D721Med (cell line): ENCODE measurements around the gene MGAT2.

Experiments used
- DNase-seq: peaks from one replicate; pipeline ENCODE4 v3.0.0; 2011; ENCODE audit warnings: low spot score; ENCODE audit not compliant: insufficient read length
- FAIRE-seq: peaks from 2 replicates; lab custom pipeline; 2011; peaks lifted over from hg19 to GRCh38; lab: Jason Lieb, UNC
- TF ChIP-seq, protein P1 (sequence below): IDR thresholded peaks from 2 replicates; pipeline ENCODE4 v1.5.1; 2012; ENCODE audit warnings: mild to moderate bottlenecking, control low read depth; ENCODE audit not compliant: insufficient read depth; ENCODE audit errors: missing control alignments

Gene MGAT2

DNA sequence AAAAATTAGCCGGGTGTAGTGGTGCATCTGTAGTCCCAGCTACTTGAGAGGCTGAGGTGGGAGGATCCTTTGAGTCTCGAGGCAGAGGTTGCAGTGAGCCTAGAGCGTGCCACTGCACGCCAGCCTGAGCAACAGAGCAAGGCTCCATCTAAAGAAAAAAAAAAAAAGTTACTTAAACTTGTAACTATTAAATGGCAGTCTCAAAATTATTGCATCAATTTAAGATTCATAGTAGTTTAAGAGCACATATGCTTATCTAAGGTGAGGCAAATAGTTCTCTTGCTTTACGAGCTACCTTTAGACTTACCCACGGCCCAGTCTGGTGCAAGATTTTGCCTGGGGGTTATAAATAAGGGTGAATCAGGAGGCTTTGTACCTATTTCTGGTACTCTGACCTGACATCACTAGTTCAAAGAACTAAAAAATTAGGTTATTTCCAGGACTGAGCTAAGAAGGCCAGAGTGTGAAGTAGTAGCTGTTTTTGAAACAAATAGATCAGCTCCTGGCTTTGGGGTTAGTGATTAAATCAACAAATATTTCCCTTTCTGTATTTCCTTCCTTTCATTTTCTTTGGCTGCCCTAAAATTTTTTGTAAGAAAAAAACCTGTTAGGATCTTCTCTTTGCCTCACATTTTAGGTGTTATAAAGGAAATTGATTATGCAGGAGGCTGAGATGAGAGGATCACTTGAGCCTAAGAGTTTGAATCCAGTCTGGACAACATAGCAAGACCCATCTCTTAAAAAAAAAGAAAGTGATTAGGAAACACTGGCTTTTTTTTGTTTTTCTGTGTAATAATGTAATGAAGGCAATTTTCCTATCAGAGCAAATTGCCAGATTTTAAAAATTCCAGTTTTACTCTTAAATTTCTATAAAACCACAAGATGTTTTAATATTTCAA lies 3.6 kb downstream of the MGAT2 start:
- FAIRE-seq (no peak), DNase-seq (no peak)
- TF ChIP-seq, protein P1, sequence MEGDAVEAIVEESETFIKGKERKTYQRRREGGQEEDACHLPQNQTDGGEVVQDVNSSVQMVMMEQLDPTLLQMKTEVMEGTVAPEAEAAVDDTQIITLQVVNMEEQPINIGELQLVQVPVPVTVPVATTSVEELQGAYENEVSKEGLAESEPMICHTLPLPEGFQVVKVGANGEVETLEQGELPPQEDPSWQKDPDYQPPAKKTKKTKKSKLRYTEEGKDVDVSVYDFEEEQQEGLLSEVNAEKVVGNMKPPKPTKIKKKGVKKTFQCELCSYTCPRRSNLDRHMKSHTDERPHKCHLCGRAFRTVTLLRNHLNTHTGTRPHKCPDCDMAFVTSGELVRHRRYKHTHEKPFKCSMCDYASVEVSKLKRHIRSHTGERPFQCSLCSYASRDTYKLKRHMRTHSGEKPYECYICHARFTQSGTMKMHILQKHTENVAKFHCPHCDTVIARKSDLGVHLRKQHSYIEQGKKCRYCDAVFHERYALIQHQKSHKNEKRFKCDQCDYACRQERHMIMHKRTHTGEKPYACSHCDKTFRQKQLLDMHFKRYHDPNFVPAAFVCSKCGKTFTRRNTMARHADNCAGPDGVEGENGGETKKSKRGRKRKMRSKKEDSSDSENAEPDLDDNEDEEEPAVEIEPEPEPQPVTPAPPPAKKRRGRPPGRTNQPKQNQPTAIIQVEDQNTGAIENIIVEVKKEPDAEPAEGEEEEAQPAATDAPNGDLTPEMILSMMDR = no peak

DNA sequence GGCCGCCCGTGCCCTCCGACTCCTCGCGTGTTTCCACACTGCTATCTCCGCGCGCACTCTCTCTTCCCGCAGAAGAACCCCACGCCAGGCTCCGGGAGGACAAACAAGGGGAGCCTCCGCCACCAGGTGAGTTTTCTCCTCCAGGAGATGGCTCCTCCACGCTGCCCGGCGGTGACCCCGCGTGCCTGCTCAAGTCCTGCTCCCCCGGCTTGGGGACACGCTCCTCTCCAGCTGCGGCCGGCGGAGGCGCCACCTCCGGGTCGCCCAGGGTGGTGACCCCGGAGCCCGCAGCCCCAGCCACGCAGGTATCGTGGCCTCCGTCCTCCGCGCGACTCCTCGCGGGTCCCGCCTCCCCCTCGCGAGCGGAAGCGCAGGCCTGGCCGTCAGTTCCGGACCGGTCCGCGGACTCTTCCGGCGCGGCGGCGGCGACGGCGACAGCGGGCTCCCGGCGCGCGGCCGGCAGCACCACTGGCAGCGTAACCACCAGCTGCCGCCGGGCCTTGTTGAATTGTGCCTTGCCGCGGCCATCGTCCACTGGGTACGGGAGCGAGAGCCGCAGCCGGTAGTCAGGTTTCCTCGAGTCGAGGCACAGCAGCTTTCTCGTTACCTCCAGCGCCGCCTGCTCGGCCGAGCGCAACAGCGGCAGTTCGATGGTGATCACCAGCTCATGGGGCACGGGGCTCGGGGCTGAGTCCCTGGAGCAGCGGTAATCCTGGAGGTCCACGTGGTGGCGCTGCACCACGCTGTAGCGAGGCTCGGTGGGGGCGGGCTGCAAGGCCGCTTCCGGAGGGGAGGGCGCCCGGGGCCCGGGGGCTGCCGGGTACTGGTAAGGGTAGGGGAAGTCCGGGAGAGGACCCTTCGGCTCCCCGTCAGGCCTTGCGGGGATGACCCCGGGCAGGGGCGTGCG lies 13.3 kb downstream of the MGAT2 start:
- TF ChIP-seq, protein P1 = peak; percentile 88
- FAIRE-seq (no peak), DNase-seq (peak; percentile 70)

DNA sequence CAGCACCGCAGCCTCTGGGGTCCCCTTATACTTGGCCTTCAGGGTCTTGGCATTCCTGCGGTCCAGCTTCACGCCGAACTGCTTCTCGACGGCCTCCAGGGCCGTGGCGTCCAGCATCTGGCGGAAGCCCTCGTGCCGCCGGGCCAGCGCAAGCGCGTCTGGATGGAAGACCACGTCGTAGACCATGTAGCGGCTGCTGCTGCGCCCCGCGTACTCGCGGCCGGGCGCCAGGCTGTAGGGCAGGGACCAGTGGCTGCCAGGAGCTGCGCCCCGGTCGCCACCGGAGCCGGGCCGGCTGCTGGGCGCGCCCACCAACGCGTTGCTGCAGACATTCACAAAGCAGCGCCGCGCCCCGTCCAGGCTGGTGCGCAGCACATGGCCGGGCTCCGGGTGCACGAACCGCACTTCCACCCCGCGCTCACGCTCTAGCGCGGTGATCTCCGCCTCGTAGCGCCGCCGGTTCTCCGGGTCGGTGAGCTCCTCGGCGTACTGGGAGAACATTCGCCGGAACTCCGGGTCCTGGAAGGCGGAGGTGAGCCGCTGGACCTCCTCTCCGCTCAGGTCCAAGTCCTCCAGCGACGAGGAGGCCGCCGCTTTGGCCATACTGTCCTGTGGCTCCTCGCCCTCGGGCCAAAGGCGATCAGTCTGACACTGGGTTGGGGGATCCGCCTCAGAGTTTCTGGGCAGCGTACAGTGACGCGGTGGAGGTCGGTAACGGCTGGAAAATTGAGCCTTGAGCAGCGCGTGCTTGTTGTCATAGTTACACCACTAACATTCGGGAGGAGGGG lies 14.1 kb downstream of the MGAT2 start, which contains the start of gene DNAAF2:
TSS of gene DNAAF2 (minus strand) at position 698 of the 788 bp plus-strand sequence. CDS start at position 603, 95 bp downstream.
- FAIRE-seq = no peak
- TF ChIP-seq, protein P1 = no peak
- no peak for DNase-seq

DNA sequence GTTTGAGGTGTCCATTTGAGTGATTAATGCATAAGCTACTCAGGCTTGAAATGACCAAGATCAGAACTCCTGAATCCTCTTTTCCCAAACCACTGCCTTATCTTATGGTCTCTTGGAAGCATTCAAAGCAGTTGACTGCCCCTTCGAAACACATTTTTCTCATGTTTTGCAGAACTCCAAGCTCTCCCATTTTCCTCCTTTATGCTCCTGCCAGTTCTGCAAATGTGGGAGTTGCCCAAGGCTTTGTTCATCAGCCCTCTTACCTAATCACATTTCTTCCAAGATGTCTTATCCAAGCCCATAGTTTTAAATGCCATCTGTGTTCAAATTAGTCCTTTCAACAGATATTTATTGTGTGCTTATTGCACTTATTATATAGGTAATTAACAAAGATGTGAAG lies 16.3 kb downstream of the MGAT2 start:
- TF ChIP-seq, protein P1 = no peak
- FAIRE-seq = no peak
- DNase-seq = no peak

DNA sequence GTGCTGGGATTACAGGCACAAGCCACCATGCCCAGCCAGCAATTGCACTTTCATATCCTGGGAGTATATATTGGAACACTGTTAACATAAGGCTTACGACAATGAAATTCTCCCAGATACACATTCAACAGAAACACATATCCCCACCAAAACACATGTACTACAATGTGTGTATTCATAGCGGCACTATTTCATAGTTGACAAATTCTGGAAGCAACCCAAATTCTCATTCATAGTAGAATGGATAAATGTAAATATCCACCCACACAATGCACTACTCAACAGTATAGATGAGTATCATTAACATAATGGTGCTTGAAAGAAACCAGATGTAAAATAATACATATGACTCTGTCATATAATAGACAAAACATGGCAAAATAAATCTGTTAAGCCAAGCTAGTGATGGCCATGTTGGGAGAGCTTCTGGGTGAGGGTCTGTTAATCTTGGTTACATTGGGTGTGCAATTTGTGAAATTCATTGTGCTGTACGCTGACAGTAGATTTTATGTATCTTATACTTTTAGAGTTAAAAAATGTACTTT lies 17.0 kb downstream of the MGAT2 start:
- FAIRE-seq = no peak
- DNase-seq = no peak
- TF ChIP-seq, protein P1 = no peak

DNA sequence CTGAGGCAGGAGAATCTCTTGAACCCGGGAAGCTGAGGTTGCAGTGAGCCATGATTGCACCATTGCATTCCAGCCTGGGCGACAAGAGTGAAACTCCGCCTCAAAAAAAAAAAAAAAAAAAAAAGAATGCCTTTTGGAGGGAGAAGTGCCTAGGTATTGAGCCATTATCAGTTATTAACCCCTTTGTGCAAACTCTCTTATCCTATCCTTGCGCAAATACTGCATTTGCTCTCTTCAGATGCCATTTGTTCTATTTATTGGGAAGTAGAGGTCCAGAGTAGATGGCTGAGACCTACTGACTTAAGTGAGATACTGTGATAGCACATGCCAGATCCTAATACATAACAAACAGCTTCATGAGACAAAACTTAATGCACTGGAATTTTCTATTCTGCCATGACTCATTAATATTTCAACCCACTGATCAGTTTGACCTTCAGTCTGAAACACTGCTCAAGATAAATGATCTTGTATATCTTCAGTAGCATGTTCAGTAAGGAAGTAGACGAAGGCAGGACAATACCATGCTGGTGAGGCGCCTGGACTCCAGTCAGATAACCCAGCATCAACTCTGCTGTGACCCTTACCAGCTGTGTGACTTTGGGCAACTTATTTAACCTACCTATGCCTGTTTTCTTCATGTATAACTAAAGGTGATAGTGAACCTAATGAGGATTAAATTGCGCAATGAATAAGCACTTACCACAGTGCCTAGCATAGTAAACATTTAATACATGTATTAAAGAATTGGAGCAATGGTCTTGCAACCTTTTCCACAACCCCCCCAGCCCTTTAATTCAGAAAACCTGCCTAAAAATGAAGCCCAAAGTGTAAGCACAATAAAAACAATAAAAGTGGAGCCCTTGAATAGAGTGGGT lies 20.2 kb downstream of the MGAT2 start:
- DNase-seq (no peak), FAIRE-seq (no peak)
- TF ChIP-seq, protein P1 = no peak
